HG02870 (cell line): ENCODE data around the gene DDX24.

ENCODE experiments used
- ATAC-seq: cut with Tn5 transposase; IDR thresholded peaks from one replicate; pipeline ENCODE4 v1.9.1; 2021; ENCODE audit warnings: mild to moderate bottlenecking, moderate library complexity; ENCODE audit not compliant: unreplicated experiment

The DDX24 gene

GRCh38 chr14:94049625-94050023 lies 31.4 kb downstream of the DDX24 start:
- ATAC-seq, result no peak

GRCh38 chr14:94048691-94049624 lies 32.0 kb downstream of the DDX24 start:
- ATAC-seq, result no peak

- ATAC-seq, result no peak
These were observed 33.4 kb downstream of the DDX24 start for GRCh38 chr14:94047581-94047980.

GRCh38 chr14:94046696-94047250 lies 34.2 kb downstream of the DDX24 start:
- ATAC-seq, result no peak

- ATAC-seq, result no peak
These were observed 35.2 kb downstream of the DDX24 start for GRCh38 chr14:94045563-94046345.

GRCh38 chr14:94045101-94045500 lies 35.9 kb downstream of the DDX24 start:
- no peak for ATAC-seq

GRCh38 chr14:94044476-94045091 lies 36.4 kb downstream of the DDX24 start:
- no peak for ATAC-seq

GRCh38 chr14:94043756-94044475 lies 37.1 kb downstream of the DDX24 start:
- no peak for ATAC-seq

- no peak for ATAC-seq
These were observed 37.8 kb downstream of the DDX24 start for GRCh38 chr14:94043111-94043755.

GRCh38 chr14:94042433-94043091 lies 38.4 kb downstream of the DDX24 start:
- ATAC-seq, result no peak

GRCh38 chr14:94041551-94042346 lies 39.3 kb downstream of the DDX24 start:
- ATAC-seq, result no peak

- ATAC-seq, result no peak
These were observed 40.2 kb downstream of the DDX24 start for GRCh38 chr14:94040796-94041195.

GRCh38 chr14:94040247-94040646 lies 40.8 kb downstream of the DDX24 start:
- no peak for ATAC-seq

GRCh38 chr14:94038921-94039629 lies 41.9 kb downstream of the DDX24 start:
- ATAC-seq, result no peak

GRCh38 chr14:94038510-94038909 lies 42.5 kb downstream of the DDX24 start:
- no peak for ATAC-seq

GRCh38 chr14:94037954-94038353 lies 43.0 kb downstream of the DDX24 start:
- no peak for ATAC-seq

GRCh38 chr14:94036313-94037167 lies 44.5 kb downstream of the DDX24 start:
- ATAC-seq, result peak; percentile 74
